GM19455 (cell line): ENCODE measurements around the gene PSMA8.
"Not testable (repeated sequence)": the region's sequence is repeated elsewhere in the genome, so short reads cannot be mapped to it uniquely, and the experiment has no call there.

Experiments
- ATAC-seq: cut with Tn5 transposase; IDR thresholded peaks from one replicate; pipeline ENCODE4 v1.9.1; 2021; ENCODE audit not compliant: unreplicated experiment

Gene PSMA8

GRCh38 chr18:26133652-26134051 lies at the start of gene PSMA8:
TSS of gene PSMA8 (plus strand) at chr18:26133869. CDS start at chr18:26133966, 97 bp downstream.
- peak; percentile 84 for ATAC-seq

DNA sequence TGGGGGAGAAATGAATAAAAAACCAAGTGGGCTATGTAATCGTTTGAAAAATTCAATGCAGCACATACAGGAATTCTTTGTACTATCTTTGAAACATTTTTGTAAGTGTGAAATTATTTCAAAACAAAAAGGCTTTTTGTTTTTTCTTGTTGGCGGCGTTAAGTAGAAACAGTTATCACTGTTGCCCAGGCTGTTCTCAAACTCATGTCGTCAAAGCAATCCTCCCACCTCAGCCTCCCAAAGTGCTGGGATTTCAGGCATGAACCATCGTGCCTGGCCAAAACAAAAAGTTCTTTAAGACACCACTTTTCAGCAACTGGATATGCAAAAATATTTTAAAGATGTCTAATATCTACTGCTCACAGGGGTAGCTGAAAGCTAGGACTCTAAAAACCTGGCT lies 48.6 kb upstream of the PSMA8 start:
- ATAC-seq = no peak

- ATAC-seq = no peak
Observed at GRCh38 chr18:26086959-26087358, 46.7 kb upstream of the PSMA8 start.

- ATAC-seq = no peak
Observed at GRCh38 chr18:26088487-26088886, 45.2 kb upstream of the PSMA8 start.

DNA sequence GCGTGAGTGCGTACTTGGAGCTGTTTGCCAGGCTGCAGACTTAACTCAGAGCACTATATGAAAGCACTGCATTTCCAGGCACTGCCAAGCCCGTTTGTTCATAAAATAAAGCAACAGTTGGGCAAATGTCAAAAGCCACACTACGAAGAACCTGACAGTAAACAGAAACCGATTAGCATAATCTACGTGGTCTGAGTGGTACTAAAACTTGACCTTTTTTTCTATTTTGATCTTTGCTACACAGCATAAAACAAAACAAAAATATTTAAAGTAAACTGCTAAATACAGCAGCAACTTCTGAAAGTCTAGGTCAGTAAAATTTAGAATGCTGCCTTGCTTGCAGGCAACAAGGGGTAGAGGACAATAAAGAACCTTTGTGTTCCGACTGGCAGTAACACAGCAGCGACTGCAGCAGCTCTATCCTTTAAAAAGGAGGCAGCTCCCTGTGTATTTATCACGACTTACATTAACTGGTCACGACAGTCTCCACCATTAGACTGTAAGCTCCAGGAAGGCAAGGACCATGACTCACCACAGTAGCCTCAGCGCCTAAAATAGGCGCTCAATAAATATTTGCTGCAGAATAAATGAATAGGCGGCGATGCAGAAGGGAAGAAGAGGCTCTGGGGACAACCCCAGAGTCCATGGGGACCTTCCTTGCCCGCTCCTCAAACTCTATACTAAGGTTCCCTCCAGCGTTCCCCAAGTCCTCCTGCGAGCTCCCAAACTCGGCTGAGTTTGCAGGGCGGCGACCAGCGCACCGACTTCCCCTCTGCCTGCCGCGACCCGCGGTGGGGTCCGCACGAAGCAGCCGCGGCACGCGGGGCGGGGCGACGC lies 44.2 kb upstream of the PSMA8 start:
- ATAC-seq = peak; percentile 6

- ATAC-seq = peak; percentile 76
Observed at GRCh38 chr18:26090130-26091046, 43.3 kb upstream of the PSMA8 start, which contains the start of gene SS18. TSS of gene SS18 (minus strand) at chr18:26090613. CDS start at chr18:26090569, 44 bp downstream.

GRCh38 chr18:26091047-26091630 lies 42.5 kb upstream of the PSMA8 start:
- peak; percentile 55 for ATAC-seq

- no peak for ATAC-seq
Observed at GRCh38 chr18:26096852-26097251, 36.8 kb upstream of the PSMA8 start.

GRCh38 chr18:26097563-26097962 lies 36.1 kb upstream of the PSMA8 start:
- no peak for ATAC-seq

DNA sequence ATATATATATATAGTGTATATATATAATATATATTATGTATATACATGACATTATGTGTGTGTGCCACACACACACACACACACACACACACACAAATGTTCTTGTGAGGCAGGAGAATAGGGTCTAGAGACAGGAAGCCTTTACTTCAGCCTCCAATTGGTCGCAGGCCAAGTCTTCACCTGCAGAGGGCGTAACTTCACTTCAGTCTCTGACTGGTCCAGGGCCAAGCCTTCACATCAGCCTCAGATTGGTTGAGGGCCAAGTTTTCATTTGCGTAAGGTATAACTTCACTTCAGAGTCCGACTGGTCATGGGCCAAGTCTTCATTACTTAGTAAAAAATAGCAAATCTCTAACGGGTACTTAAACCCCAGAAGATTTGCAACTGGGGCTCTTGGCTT lies 30.1 kb upstream of the PSMA8 start:
- ATAC-seq = no peak

- ATAC-seq = no peak
Observed at GRCh38 chr18:26104035-26104434, 29.6 kb upstream of the PSMA8 start.

- ATAC-seq = no peak
Observed at GRCh38 chr18:26119246-26119645, 14.4 kb upstream of the PSMA8 start.

GRCh38 chr18:26121476-26121875 lies 12.2 kb upstream of the PSMA8 start:
- no peak for ATAC-seq

DNA sequence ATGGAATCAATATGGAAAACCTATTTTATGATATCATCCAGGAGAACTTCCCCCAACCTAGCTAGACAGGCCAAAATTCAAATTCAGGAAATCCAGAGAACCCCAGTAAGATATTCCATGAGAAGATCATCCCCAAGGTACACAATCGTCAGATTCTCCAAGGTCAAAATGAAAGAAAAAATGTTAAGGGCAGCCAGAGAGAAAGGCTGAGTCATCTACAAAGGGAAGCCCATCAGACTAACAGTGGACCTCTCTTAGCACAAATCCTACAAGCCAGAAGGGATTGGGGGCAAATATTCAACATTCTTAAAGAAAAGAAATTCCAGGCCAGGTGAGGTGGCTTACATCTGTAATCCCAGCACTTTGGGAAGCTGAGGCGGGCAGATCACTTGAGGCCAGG lies 11.7 kb upstream of the PSMA8 start:
- not testable (repeated sequence) for ATAC-seq

DNA sequence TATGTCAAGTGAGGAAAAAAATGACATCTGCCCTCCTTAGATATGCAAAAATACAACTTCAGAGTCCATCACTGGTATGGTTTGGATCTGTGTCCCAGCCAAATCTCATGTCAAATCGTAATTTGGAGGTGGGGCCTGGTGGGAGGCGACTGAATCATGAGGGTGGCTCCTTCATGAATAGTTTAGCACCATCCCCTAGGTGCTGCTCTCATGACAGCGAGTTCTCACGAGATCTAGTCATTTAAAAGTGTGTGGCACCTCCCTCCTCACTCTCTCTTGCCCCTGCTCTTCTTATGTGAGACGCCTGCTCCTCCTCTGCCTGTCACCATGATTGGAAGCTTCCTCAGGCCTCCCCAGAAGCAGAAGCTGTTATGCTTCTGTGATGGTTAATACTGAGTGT lies 5.9 kb upstream of the PSMA8 start:
- ATAC-seq = no peak

DNA sequence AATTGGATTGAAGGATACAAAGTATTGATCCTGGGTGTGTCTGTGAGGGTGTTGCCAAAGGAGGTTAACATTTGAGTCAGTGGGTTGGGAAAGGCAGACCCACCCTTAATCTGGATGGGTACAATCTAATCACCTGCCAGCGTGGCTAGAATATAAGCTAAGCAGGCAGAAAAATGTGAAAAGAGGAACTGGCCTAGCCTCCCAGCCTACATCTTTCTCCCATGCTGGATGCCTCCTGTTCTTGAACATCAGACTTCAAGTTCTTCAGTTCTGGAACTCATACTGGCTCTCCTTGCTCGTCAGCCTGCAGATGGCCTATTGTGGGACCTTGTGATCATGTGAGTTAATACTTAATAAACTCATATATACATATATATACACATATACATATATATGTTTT lies 5.5 kb upstream of the PSMA8 start:
- not testable (repeated sequence) for ATAC-seq

DNA sequence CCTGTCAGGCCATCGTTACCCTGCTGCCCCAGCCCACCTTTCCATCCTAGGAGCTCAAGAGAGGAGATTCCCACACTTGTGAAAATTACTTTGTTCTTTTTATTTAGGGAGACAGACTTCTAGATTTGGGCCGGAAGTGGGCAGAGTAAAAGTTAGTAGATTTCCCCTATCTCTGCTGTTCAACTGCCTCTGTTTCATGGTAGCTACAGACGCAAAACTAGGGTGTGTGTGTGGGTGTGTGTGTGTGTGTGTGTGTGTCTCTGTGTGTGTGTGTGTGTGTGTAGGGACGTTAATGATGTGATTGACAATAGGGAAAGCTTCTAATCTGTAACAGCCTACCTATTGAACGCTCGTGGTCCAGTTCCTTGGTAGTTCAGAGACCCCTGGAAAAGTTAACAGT lies 438 bp downstream of the PSMA8 start:
- peak; percentile 15 for ATAC-seq

DNA sequence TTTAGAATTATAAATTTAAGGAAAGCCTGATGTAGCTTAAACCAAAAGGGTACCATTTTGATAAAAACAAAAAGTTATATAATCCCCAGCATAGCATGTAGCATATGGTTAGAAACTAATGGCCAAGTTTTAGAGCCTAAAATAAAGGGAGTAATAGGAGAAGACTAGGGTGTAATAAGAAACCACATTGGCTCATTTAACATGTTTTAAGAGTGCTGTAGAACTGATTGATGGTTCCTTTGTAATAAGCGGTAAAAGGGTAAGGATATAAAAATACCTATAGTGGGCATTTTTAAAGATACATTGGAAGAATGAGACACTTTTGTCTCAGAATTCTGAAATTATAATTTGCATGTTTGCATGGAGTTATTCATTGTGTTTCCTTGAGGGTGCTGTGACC lies 1.9 kb downstream of the PSMA8 start:
- no peak for ATAC-seq

- no peak for ATAC-seq
Observed at GRCh38 chr18:26157326-26157725, 23.7 kb downstream of the PSMA8 start.

- no peak for ATAC-seq
Observed at GRCh38 chr18:26159353-26159752, 25.7 kb downstream of the PSMA8 start.

GRCh38 chr18:26164571-26164970 lies 30.9 kb downstream of the PSMA8 start:
- no peak for ATAC-seq
